ENCODE results near the gene FAM13A.

GRCh38 chr4:88821522-88821921, 235.5 kb downstream of the FAM13A start:
- TF ChIP-seq CTCF (conservative IDR thresholded peaks at IDR 0.05; ENCODE audit: low read depth, low read length) (no peak), RCOR1 (IDR thresholded peaks at IDR 0.05; ENCODE audit: insufficient replicate concordance, low read length) (no peak), CHD1 (IDR thresholded peaks at IDR 0.05; ENCODE audit: low read depth, low read length) (no peak), POLR2A (IDR thresholded peaks at IDR 0.05; ENCODE audit: low read depth, low read length) (no peak), RAD21 (IDR thresholded peaks at IDR 0.05; ENCODE audit: low read length) (no peak), BHLHE40 (IDR thresholded peaks at IDR 0.05; ENCODE audit: low read depth, low read length) (no peak), RFX5 (IDR thresholded peaks at IDR 0.05; ENCODE audit: low read depth, low read length) (no peak)

Data from IMR-90 (cell line).